SK-N-SH (cell line): Measurements from ENCODE around the gene ZNF628.

Experiments
- CHD2 ChIP-seq: fragments of 150-350 bp; IDR thresholded peaks from 2 replicates; pipeline ENCODE4 v1.6.1; 2018; ENCODE audit warnings: low read length; ENCODE audit not compliant: partially characterized antibody
- EP300 ChIP-seq, 2 experiments: IDR thresholded peaks; 2 replicates each; pipeline versions ENCODE4 v1.4.0 to v1.6.1; 2012; ENCODE audit warnings: borderline replicate concordance in 1 of 2, low read depth in 1 of 2, low read length in 1 of 2
- RXRA ChIP-seq: IDR thresholded peaks from 2 replicates; pipeline ENCODE4 v1.4.0; 2012; ENCODE audit warnings: low read depth, mild to moderate bottlenecking, borderline replicate concordance
- TAF1 ChIP-seq: IDR thresholded peaks from 2 replicates; pipeline ENCODE4 v1.6.1; 2012; ENCODE audit warnings: low read depth, mild to moderate bottlenecking, low read length, moderate library complexity, borderline replicate concordance
- TF ChIP-seq, protein P1 (sequence below): fragments of 200-600 bp; sonication (generic); IDR thresholded peaks from 2 replicates; pipeline ENCODE4 v1.6.1; 2017; ENCODE audit warnings: antibody characterized with exemption, mild to moderate bottlenecking, moderate library complexity
- TF ChIP-seq, protein P2 (sequence below): IDR thresholded peaks from 2 replicates; pipeline ENCODE4 v1.6.1; 2012; ENCODE audit warnings: mild to moderate bottlenecking, low read depth, low read length, moderate library complexity

DNA sequence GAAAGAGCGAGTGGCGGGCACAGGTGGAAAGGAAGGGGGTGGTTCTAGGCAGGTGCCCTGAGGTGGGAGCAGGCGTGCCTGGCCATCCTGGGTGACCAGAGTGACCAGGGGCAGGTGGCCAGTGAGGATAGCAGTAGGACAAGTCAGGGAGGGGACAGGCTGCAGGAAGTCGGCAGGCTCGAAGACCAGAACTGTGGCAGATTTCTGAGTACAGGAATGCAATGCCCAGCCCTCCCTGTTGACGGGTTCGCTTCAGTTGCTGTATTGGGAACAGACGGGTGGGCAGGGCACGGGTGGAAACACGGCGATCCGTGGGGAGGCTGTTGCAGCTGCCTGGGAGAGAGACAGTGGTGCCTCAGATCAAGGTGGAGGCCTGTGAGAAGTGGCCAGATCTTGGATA, 1.9 kb downstream of the ZNF628 start:
- no peak for TF ChIP-seq EP300 (IDR thresholded peaks at IDR 0.05; ENCODE audit: borderline replicate concordance in 1 of 2, low read depth in 1 of 2, low read length in 1 of 2)
- TF ChIP-seq, protein P1, sequence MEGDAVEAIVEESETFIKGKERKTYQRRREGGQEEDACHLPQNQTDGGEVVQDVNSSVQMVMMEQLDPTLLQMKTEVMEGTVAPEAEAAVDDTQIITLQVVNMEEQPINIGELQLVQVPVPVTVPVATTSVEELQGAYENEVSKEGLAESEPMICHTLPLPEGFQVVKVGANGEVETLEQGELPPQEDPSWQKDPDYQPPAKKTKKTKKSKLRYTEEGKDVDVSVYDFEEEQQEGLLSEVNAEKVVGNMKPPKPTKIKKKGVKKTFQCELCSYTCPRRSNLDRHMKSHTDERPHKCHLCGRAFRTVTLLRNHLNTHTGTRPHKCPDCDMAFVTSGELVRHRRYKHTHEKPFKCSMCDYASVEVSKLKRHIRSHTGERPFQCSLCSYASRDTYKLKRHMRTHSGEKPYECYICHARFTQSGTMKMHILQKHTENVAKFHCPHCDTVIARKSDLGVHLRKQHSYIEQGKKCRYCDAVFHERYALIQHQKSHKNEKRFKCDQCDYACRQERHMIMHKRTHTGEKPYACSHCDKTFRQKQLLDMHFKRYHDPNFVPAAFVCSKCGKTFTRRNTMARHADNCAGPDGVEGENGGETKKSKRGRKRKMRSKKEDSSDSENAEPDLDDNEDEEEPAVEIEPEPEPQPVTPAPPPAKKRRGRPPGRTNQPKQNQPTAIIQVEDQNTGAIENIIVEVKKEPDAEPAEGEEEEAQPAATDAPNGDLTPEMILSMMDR, result no peak
- TF ChIP-seq TAF1, result no peak
- TF ChIP-seq, protein P2, sequence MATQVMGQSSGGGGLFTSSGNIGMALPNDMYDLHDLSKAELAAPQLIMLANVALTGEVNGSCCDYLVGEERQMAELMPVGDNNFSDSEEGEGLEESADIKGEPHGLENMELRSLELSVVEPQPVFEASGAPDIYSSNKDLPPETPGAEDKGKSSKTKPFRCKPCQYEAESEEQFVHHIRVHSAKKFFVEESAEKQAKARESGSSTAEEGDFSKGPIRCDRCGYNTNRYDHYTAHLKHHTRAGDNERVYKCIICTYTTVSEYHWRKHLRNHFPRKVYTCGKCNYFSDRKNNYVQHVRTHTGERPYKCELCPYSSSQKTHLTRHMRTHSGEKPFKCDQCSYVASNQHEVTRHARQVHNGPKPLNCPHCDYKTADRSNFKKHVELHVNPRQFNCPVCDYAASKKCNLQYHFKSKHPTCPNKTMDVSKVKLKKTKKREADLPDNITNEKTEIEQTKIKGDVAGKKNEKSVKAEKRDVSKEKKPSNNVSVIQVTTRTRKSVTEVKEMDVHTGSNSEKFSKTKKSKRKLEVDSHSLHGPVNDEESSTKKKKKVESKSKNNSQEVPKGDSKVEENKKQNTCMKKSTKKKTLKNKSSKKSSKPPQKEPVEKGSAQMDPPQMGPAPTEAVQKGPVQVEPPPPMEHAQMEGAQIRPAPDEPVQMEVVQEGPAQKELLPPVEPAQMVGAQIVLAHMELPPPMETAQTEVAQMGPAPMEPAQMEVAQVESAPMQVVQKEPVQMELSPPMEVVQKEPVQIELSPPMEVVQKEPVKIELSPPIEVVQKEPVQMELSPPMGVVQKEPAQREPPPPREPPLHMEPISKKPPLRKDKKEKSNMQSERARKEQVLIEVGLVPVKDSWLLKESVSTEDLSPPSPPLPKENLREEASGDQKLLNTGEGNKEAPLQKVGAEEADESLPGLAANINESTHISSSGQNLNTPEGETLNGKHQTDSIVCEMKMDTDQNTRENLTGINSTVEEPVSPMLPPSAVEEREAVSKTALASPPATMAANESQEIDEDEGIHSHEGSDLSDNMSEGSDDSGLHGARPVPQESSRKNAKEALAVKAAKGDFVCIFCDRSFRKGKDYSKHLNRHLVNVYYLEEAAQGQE, result no peak
- no peak for TF ChIP-seq CHD2
- no peak for TF ChIP-seq RXRA
